K562 (cell line): ENCODE data around the gene PRAC1. TPM values are rescaled to one million over a fixed set of nuclear protein-coding genes. Genes with fewer than 3 reads are reported as not detected.

Source experiments
- ATAC-seq: fragments of 200-7000 bp; cut with Tn5 transposase; 3 replicates; pipeline ENCODE4 v1.9.1; 2020; ENCODE audit warnings: moderate library complexity
- BruUV-seq: library from RNA; stranded (reverse); fragments of 400-500 nt; replicated peaks from 2 replicates; lab custom pipeline; 2021; lab: Mats Ljungman, UMichigan
- CTCF ChIA-PET: fragments of 300-600 bp; formaldehyde crosslinking; extraction: SDS; loops from one replicate; lab custom pipeline; 2021; ENCODE audit warnings: low intra/inter-chr PET ratio; lab: Yijun Ruan, JAX
- POLR2A ChIA-PET: fragments of 300-600, 350-650 bp; sonication (Branson Sonifier 250); formaldehyde crosslinking; extraction: SDS; loops from one replicate; lab custom pipeline; 2021; ENCODE audit warnings: antibody characterized with exemption, inconsistent platforms; lab: Yijun Ruan, JAX
- DNase-seq, 4 experiments: peaks; one replicate each; pipeline versions ENCODE4 v3.0.0 to v3.0.0-alpha.2; 2011 to 2018; ENCODE audit warnings: low spot score in 3 of 4, mixed read lengths in 3 of 4; ENCODE audit errors: extremely low read depth in 1 of 4
- FAIRE-seq: peaks from 2 replicates; lab custom pipeline; 2011; peaks lifted over from hg19 to GRCh38; lab: Jason Lieb, UNC
- H2AFZ ChIP-seq: 2 replicates; pipeline ENCODE4 v1.6.0; 2011; ENCODE audit warnings: low read depth, low read length, control low read depth, inconsistent platforms
- H3K27ac ChIP-seq: fragments of 200-600 bp; 3 replicates; pipeline ENCODE4 v1.8.0; 2011; ENCODE audit warnings: low read depth, mild to moderate bottlenecking, control low read depth, inconsistent platforms, low read length, moderate library complexity, mixed read lengths; ENCODE audit errors: extremely low read depth
- H3K27me3 ChIP-seq, 2 experiments: fragments of 300-600 bp in 1 of 2; 2 replicates in 1 of 2; 3 replicates in 1 of 2; pipeline versions ENCODE4 v1.6.0 to v1.8.0; 2011; ENCODE audit warnings: inconsistent platforms in 2 of 2, low read length in 2 of 2, mild to moderate bottlenecking in 1 of 2, mixed read lengths in 1 of 2, moderate library complexity in 1 of 2; ENCODE audit not compliant: control insufficient read depth in 2 of 2, insufficient read depth in 2 of 2
- H3K36me3 ChIP-seq: fragments of 300-600 bp; 3 replicates; pipeline ENCODE4 v1.8.0; 2011; ENCODE audit warnings: mild to moderate bottlenecking, low read length, inconsistent platforms; ENCODE audit not compliant: control insufficient read depth, insufficient read depth
- H3K4me1 ChIP-seq, 2 experiments: fragments of 200-600 bp in 1 of 2; replicated peaks in 1 of 2; 2 replicates in 1 of 2; 3 replicates in 1 of 2; pipeline versions ENCODE4 v1.5.1 to v1.8.0; 2011; ENCODE audit warnings: inconsistent platforms in 2 of 2, low read length in 2 of 2, mild to moderate bottlenecking in 1 of 2, mixed read lengths in 1 of 2, moderate library complexity in 1 of 2; ENCODE audit not compliant: control insufficient read depth in 2 of 2, insufficient read depth in 2 of 2
- H3K4me2 ChIP-seq: 2 replicates; pipeline ENCODE4 v1.6.1; 2011; ENCODE audit warnings: low read length, control low read depth, inconsistent platforms, mixed read lengths; ENCODE audit not compliant: insufficient read depth
- H3K4me3 ChIP-seq: fragments of 200-600 bp; sonication (generic), shearing (Covaris generic); 2 replicates; pipeline ENCODE4 v1.5.1; 2016; ENCODE audit warnings: control low read depth, inconsistent platforms
- H3K79me2 ChIP-seq: fragments of 200-600 bp; 3 replicates; pipeline ENCODE4 v1.8.0; 2011; ENCODE audit warnings: low read length, inconsistent platforms; ENCODE audit not compliant: control insufficient read depth, insufficient read depth
- H3K9ac ChIP-seq, 2 experiments: 2 replicates each; pipeline versions ENCODE4 v1.6.0 to v1.6.1; 2011; ENCODE audit warnings: low read depth in 2 of 2, low read length in 2 of 2, control low read depth in 1 of 2, inconsistent platforms in 1 of 2, mild to moderate bottlenecking in 1 of 2, mixed read lengths in 1 of 2; ENCODE audit not compliant: insufficient read depth in 1 of 2
- H3K9me1 ChIP-seq: one replicate; pipeline ENCODE4 v1.6.0; 2011; ENCODE audit warnings: inconsistent platforms, mild to moderate bottlenecking, low read length, moderate library complexity; ENCODE audit not compliant: control insufficient read depth, insufficient read depth
- H3K9me3 ChIP-seq: replicated peaks from 2 replicates; pipeline ENCODE4 v1.5.1; 2011; ENCODE audit warnings: low read depth, low read length, inconsistent platforms; ENCODE audit not compliant: control insufficient read depth, insufficient read depth
- H4K20me1 ChIP-seq: replicated peaks from 2 replicates; pipeline ENCODE4 v1.6.1; 2011; ENCODE audit warnings: low read length, inconsistent platforms, mixed read lengths; ENCODE audit not compliant: control insufficient read depth, insufficient read depth
- BMI1 ChIP-seq: fragments of 150-350 bp; IDR thresholded peaks from 2 replicates; pipeline ENCODE4 v1.6.1; 2014; ENCODE audit warnings: low read length
- C11orf30 ChIP-seq: fragments of 450-650 bp; IDR thresholded peaks from 2 replicates; pipeline ENCODE4 v1.6.1; 2016; ENCODE audit warnings: low read depth, mild to moderate bottlenecking
- DMBX1 ChIP-seq: fragments of 250-450 bp; sonication (Bioruptor Pico); IDR thresholded peaks from 2 replicates; pipeline ENCODE4 v1.8.0; 2022; ENCODE audit warnings: inconsistent platforms, mild to moderate bottlenecking, moderate library complexity, borderline replicate concordance
- GATAD2A ChIP-seq: fragments of 450-650 bp; IDR thresholded peaks from 2 replicates; pipeline ENCODE4 v1.6.1; 2017
- GTF2A2 ChIP-seq: IDR thresholded peaks from 2 replicates; pipeline ENCODE4 v1.6.1; 2016; ENCODE audit warnings: mild to moderate bottlenecking, missing genetic modification characterization, missing compliant biosample characterization
- KLF10 ChIP-seq: fragments of 250-450 bp; sonication (Bioruptor Pico); IDR thresholded peaks from 2 replicates; pipeline ENCODE4 v1.6.1; 2021; ENCODE audit warnings: matching md5 sums
- MCM3 ChIP-seq: fragments of 450-650 bp; IDR thresholded peaks from 2 replicates; pipeline ENCODE4 v1.6.1; 2016
- MYC ChIP-seq, 2 experiments: fragments of 250-450 bp in 1 of 2; sonication (Bioruptor Pico) in 1 of 2; IDR thresholded peaks; 2 replicates each; pipeline versions ENCODE4 v1.5.1 to v1.6.1; 2012 to 2021; ENCODE audit warnings: low read depth in 2 of 2, borderline replicate concordance in 1 of 2, improper control_type of control experiment in 1 of 2, low read length in 1 of 2, mild to moderate bottlenecking in 1 of 2, moderate library complexity in 1 of 2
- NCOA4 ChIP-seq: fragments of 450-650 bp; IDR thresholded peaks from 2 replicates; pipeline ENCODE4 v1.6.1; 2018; ENCODE audit warnings: mild to moderate bottlenecking; ENCODE audit not compliant: partially characterized antibody
- RBM34 ChIP-seq: fragments of 200-400 bp; formaldehyde crosslinking; IDR thresholded peaks from 2 replicates; pipeline ENCODE4 v1.6.1; 2018; ENCODE audit warnings: low read length, borderline replicate concordance; ENCODE audit not compliant: insufficient read depth
- SPI1 ChIP-seq: IDR thresholded peaks from 2 replicates; pipeline ENCODE4 v1.6.1; 2011; ENCODE audit warnings: low read depth, low read length, control low read depth, borderline replicate concordance
- TEAD4 ChIP-seq, 2 experiments: sonication (generic) in 1 of 2; formaldehyde crosslinking in 1 of 2; IDR thresholded peaks; 2 replicates each; pipeline versions ENCODE4 v1.6.1 to v1.8.0; 2012 to 2022; ENCODE audit warnings: borderline replicate concordance in 1 of 2, inconsistent platforms in 1 of 2, low read length in 1 of 2, mild to moderate bottlenecking in 1 of 2, missing genetic modification reagents in 1 of 2
- THRA ChIP-seq: fragments of 450-650 bp; IDR thresholded peaks from 2 replicates; pipeline ENCODE4 v1.6.1; 2017; ENCODE audit warnings: mild to moderate bottlenecking, moderate library complexity
- TOE1 ChIP-seq, 2 experiments: fragments of 450-650 bp in 1 of 2; sonication (generic) in 1 of 2; formaldehyde crosslinking in 1 of 2; IDR thresholded peaks; 2 replicates each; pipeline versions ENCODE4 v1.7.1 to v1.8.0; 2016 to 2022; ENCODE audit warnings: borderline replicate concordance in 2 of 2, mild to moderate bottlenecking in 2 of 2, antibody characterized with exemption in 1 of 2, inconsistent platforms in 1 of 2, low read depth in 1 of 2, missing genetic modification reagents in 1 of 2, moderate library complexity in 1 of 2
- WHSC1 ChIP-seq: IDR thresholded peaks from one replicate; pipeline ENCODE4 v1.6.1; 2012; ENCODE audit warnings: low read length, control low read depth, inconsistent platforms
- ZKSCAN3 ChIP-seq: fragments of 250-450 bp; sonication (Bioruptor Pico); IDR thresholded peaks from 2 replicates; pipeline ENCODE4 v1.4.0; 2020
- ZNF133 ChIP-seq: fragments of 250-450 bp; sonication (Bioruptor Pico); IDR thresholded peaks from 2 replicates; pipeline ENCODE4 v1.4.0; 2020; ENCODE audit warnings: mild to moderate bottlenecking
- ZNF146 ChIP-seq: IDR thresholded peaks from one replicate; pipeline ENCODE4 v1.6.1; 2018; ENCODE audit warnings: missing compliant biosample characterization; ENCODE audit not compliant: unreplicated experiment
- WGBS: fragments of 100-300 bp; shearing (Covaris generic); methylation state at CpG from one replicate; pipeline ENCODE4 v1.1.6; 2016; ENCODE audit warnings: low coverage, mixed read lengths; ENCODE audit not compliant: insufficient coverage; ENCODE audit errors: missing lambda C conversion rate; 5-methylcytosine and 5-hydroxymethylcytosine counted together
- in situ Hi-C: fragments of 300-500 bp; cut with MboI; formaldehyde crosslinking; loops from 4 replicates; pipeline ENCODE4 v1.15.0; 2018; ENCODE audit warnings: inconsistent platforms, mixed read lengths
- intact Hi-C: fragments of 100-400 bp; cut with micrococcal nuclease; formaldehyde crosslinking; loops from 2 replicates; pipeline ENCODE4 v1.14.2; 2022
- polyA plus RNA-seq, 8 experiments: library from polyadenylated mRNA; depleted of rRNA in 4 of 8; stranded (reverse) in 5 of 8; unstranded in 3 of 8; fragments of >200 nt; fragmentation: Nextera tagmentation in 2 of 8; fragmentation: Illumina TruSeq in 1 of 8; extraction: Ambion mirVana in 2 of 8; extraction: Trizol in 1 of 8; gene quantifications; 2 replicates each; pipeline versions ENCODE4 v1.2.1 to v1.2.3, GENCODE V29; 2011 to 2014; ENCODE audit warnings: inconsistent platforms in 1 of 8, missing spikeins in 1 of 8
- total RNA-seq, 7 experiments: library from RNA; depleted of rRNA in 6 of 7; stranded (reverse); fragments of >200 nt in 6 of 7; fragmentation: Illumina TruSeq in 2 of 7; extraction: Trizol in 2 of 7; gene quantifications; 2 replicates each; pipeline versions ENCODE4 v1.2.1 to v1.2.3, GENCODE V29; 2011 to 2021; ENCODE audit warnings: low replicate concordance in 1 of 7
- TF ChIP-seq, protein P1 (sequence below): fragments of 250-450 bp; sonication (Bioruptor Pico); IDR thresholded peaks from 2 replicates; pipeline ENCODE4 v1.5.1; 2021; ENCODE audit warnings: mild to moderate bottlenecking

PRAC1 gene
- total and polyA plus RNA-seq, 9 of the 15 experiments (the other 6 are each of a cell fraction or from before 2014, with no cell fraction given), result not detected

- ATAC-seq (no peak), DNase-seq (no peak), FAIRE-seq (no peak)
- no TSS peak for BruUV-seq
- Histone ChIP-seq H3K36me3 (no peaks in the 10 kb centered on the region), H3K9ac (no peak overlapping the region), H3K9me1 (no peaks in the 10 kb centered on the region), H3K4me1 (peaks cover 0 to 21% of the 10 kb centered on the region in 2 experiments; a peak in 2 of 5 replicates), H3K27me3 (peaks cover 73 to 84% of the 10 kb centered on the region in 2 experiments), H3K27ac (no peak overlapping the region), H3K9me3 (no peaks in the 10 kb centered on the region), H3K4me2 (no peak overlapping the region), H2AFZ (no peak overlapping the region), H3K4me3 (no peak overlapping the region), H4K20me1 (peaks cover 3% of the 10 kb centered on the region; the same call in 1 of the 2 replicates), H3K79me2 (no peaks in the 10 kb centered on the region)
- POLR2A ChIA-PET, result interaction anchor here (0.6 to 2.3 kb wide), 5 partner anchors 9 to 154 kb away, joined by 3 to 7 read pairs (median 3); no protein-coding TSS in a partner anchor
- in situ Hi-C loops (no loop called here), intact Hi-C loops (loop anchor here (2.0 kb wide), 1 partner anchor 46 kb away; no protein-coding TSS in a partner anchor)
- 4% methylated on average over 16 of the region's 16 CpGs for WGBS
- TF ChIP-seq KLF10 (CRISPR knock-in tag), result no peak
- no peak for TF ChIP-seq RBM34
- TF ChIP-seq C11orf30, result no peak
- TF ChIP-seq ZNF133 (CRISPR knock-in tag), result no peak
- TF ChIP-seq GATAD2A, result no peak
- no peak for TF ChIP-seq ZKSCAN3
- TF ChIP-seq NCOA4, result no peak
- no peak for TF ChIP-seq SPI1
- TF ChIP-seq MCM3, result no peak
- TF ChIP-seq ZNF146 (CRISPR knock-in tag), result no peak
- no peak for TF ChIP-seq BMI1
- TF ChIP-seq TEAD4 (IDR thresholded peaks at IDR 0.05; ENCODE audit: low read length), result no peak
- no peak for TF ChIP-seq TEAD4 (CRISPR knock-in tag; IDR thresholded peaks at IDR 0.05; ENCODE audit: borderline replicate concordance)
- TF ChIP-seq THRA, result no peak
- TF ChIP-seq TOE1 (IDR thresholded peaks at IDR 0.05; ENCODE audit: borderline replicate concordance), result no peak
- no peak for TF ChIP-seq TOE1 (CRISPR knock-in tag; IDR thresholded peaks at IDR 0.05; ENCODE audit: borderline replicate concordance, low read depth)
- no peak for TF ChIP-seq DMBX1 (CRISPR knock-in tag)
- TF ChIP-seq WHSC1, result no peak
- TF ChIP-seq, protein P1, sequence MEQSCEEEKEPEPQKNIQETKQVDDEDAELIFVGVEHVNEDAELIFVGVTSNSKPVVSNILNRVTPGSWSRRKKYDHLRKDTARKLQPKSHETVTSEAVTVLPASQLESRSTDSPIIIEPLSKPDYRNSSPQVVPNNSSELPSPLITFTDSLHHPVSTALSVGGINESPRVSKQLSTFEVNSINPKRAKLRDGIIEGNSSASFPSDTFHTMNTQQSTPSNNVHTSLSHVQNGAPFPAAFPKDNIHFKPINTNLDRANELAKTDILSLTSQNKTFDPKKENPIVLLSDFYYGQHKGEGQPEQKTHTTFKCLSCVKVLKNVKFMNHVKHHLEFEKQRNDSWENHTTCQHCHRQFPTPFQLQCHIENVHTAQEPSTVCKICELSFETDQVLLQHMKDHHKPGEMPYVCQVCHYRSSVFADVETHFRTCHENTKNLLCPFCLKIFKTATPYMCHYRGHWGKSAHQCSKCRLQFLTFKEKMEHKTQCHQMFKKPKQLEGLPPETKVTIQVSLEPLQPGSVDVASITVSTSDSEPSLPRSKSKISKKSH (CRISPR knock-in tag), result no peak
- TF ChIP-seq GTF2A2 (tag), result no peak
- no peak for TF ChIP-seq MYC (IDR thresholded peaks at IDR 0.05; ENCODE audit: low read depth, low read length)
- TF ChIP-seq MYC (CRISPR knock-in tag; IDR thresholded peaks at IDR 0.05; ENCODE audit: borderline replicate concordance, low read depth), result no peak
- CTCF ChIA-PET, result interaction anchor here (0.6 to 2.6 kb wide), 5 partner anchors 59 to 670 kb away, joined by 3 to 21 read pairs (median 4); no protein-coding TSS in a partner anchor
These were observed 2.6 kb upstream of the PRAC1 start for GRCh38 chr17:48725004-48725287.
